H54 (cell line): ENCODE results near the gene FCN2.

Experiments used
- DNase-seq: peaks from one replicate; pipeline ENCODE4 v3.0.0; 2011; ENCODE audit warnings: low spot score, mixed read lengths; ENCODE audit not compliant: insufficient read length
- FAIRE-seq: peaks from 3 replicates; lab custom pipeline; 2011; peaks lifted over from hg19 to GRCh38; lab: Jason Lieb, UNC
- POLR2A ChIP-seq: IDR thresholded peaks from 2 replicates; pipeline ENCODE4 v1.6.1; 2011; ENCODE audit warnings: low read depth, mild to moderate bottlenecking, low read length

Gene FCN2

DNA sequence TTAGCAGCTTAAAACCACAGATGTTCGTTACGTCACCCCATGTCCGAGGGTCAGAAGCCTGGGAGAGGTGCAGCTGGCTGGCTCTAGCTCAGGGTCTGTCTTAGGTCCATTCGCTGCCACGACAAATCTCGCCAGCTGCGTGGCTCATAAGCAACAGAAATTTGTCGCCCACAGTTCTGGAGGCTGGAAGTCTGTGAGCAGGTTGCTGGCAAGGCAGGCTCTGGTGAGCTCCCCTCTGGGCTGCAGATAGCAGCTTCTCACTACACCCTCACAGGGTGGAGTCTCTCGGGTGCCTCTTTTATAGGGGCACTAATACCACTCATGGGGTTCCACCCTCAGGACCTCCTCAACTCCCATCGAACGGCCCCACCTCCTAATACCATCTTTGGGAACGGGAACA is 40.1 kb upstream of the FCN2 start:
- TF ChIP-seq POLR2A: no peak
- DNase-seq: no peak
- FAIRE-seq: no peak

DNA sequence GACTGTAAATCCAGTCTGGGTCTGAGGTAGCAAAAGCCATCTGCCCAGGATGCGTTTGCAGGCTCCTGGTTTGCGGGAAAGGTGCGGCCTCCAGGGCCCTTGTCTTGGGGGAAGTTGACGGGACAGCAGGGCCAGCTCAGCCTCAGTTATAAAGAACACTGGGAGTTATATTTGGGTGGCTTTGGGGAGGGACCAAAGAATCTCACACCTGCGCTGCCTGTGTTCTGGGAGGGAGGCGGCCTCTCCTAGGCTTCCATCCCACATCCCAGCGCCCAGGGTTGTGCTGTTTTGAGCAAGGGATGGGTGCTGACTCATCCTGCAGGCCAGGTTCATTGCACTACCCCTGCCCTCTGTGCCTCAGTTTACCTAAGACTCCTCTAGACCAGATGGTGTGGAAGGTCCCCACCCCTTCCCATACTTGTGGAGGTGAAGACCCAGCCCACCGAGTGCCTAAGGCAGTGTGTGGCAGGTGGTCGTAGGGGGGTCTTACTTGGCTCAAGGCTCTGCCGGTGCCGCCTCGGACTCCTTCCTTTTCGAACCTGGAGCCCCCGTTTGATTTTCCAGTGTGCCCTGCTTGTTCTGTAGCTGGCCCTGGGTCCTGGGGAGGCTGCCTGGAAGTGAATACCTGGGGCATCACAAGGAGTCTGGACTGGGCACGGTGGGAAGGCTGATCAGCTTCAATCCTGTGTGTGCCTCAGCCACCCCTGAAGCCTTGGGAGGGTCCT is 39.3 kb upstream of the FCN2 start:
- DNase-seq (no peak), FAIRE-seq (no peak)
- TF ChIP-seq POLR2A: no peak

DNA sequence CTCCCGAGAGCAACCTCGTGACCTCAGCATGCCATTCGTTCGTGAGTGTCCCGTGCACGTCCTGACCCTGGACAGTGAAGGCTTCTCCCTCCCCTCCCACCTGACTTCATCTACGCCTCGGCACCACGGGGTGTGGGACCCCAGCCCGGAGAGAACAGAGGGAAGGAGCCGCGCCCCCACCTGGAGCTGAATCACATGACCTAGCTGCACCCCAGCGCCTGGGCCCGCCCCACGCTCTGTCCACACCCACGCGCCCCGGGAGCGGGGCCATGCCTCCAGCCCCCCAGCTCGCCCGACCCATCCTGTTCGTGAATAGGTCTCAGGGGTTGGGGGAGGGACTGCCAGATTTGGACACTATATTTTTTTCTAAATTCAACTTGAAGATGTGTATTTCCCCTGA is 38.3 kb upstream of the FCN2 start:
- TF ChIP-seq POLR2A: no peak
- FAIRE-seq: no peak
- no peak for DNase-seq

DNA sequence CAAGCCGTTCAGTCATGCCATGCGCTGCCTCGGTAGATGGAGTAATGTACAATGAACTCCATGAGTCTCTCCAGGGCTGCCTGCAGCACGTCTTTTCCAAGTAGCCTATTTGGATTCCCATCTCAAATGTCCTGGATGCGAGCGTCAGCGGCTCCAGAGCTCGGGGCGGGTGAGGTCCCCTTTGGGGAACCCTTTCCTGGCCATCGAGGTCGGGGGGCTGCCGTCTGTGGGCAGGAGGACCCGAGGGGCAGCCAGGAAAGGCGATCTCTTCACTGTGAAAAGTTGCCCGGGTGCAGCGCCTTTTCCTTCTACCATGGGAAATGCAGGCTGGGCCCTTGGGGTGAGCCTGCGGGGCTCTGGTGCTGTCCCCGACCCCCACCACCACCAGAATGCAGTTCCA is 36.9 kb upstream of the FCN2 start:
- DNase-seq (no peak), FAIRE-seq (no peak)
- no peak for TF ChIP-seq POLR2A

DNA sequence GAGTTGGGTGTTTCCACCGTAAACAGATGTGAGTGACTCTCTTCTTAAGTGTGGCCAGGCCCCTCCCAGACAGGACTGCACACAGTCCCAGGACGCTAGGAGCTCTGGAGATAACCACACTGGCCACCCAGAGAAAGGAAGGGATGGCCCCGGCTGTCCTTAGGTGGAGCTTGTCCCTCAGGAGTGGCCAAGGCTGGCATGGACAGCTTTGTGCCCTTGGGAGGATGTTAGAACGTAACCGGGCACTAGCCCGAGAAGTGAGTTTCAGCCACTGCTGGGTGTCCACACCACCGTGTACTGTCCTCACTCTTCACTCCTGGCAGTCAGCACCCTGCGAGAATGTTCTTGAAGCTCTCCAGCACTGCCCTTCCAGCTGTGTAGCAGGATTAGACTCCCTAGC is 35.8 kb upstream of the FCN2 start:
- no peak for TF ChIP-seq POLR2A
- no peak for FAIRE-seq
- no peak for DNase-seq

DNA sequence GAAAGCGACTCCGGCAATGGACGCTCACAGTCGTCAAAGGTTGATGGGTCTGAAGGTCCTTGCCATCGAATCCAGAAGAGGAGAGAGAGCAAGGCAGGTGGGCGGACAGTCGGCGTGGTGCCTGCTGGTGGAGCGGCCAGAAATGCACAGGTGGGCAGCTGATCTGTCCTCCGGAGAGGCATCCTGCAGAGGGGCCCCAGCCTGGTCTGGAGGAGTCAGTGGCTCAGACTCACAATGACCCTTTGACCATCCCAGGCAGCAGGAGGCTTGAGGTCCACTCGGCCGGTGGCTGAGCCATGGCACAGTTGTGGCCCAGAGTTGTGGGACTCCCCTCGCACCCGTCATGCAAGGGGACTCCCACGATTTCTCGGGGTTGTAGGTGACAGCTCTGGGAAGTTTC is 34.4 kb upstream of the FCN2 start:
- FAIRE-seq: no peak
- no peak for DNase-seq
- no peak for TF ChIP-seq POLR2A

DNA sequence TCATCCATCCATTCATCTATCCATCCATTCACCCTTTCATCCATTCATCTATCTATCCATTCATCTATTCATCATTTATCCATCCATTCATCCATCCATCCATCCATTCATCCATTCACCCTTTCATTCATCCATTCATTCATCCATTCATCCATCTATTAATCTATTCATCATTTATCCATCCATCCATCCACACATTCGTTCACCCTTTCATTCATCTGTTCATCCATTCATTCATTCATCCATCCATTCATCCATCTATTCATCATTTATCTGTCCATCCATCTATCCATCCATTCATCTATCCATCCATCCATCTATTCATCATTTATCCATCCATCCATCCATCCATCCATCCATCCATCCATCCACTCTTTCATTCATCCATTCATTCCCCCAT is 33.9 kb upstream of the FCN2 start:
- no peak for TF ChIP-seq POLR2A
- DNase-seq (no peak), FAIRE-seq (no peak)

DNA sequence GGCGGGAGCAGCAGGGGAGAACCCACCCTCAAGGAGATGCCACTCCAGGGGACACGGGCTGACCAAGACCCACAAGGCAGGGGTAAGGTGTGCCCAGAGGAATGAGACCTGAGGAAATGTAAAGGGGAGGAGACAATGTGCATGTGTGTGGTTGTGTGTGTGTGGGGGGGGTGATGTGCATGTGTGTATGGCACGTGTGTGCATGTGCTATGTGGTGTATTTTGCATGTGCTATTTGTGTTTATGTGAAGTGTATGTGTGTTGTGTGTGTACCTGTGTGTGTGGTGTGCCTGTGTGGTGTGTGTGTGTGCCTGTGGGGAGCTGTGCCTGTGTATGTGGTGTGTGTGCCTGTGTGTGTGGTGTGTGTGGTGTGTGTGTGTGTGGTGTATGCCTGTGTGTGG is 33.5 kb upstream of the FCN2 start:
- FAIRE-seq: no peak
- TF ChIP-seq POLR2A: no peak

DNA sequence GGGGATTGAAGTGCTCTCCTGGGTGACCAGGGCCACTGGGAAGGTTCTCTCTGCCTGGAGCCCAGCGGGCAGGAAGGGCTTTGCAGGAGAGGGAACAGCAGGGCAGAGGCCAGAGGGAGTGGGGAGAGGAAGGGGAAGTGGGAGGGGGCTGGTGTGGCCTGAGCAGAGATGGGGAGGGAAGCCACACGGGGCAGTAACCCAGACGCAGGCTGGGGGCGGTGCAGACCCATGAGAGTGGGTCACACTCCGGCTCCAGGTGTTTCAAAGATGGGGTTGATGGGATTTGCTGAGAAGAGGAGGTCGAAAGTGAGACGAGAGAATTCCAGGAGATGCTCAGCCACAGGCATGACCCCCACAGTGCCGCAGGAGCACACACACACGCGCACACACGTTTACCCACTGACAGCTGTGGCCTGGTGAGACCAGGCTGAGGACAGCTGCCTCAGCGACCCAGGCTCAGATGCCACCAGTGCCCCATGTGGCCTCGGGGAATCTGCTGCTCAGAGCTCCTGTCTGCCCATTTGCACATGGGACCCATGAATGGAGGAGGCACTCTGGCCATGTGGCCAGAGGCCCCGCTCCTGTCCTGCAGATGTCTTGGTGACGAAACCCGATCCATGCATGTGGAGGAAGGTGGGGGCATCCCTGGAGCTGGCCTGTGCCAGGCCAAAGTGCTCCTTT is 32.7 kb upstream of the FCN2 start:
- FAIRE-seq: no peak

More for the DNA sequence above, 33.5 kb upstream of the FCN2 start:
- DNase-seq: no peak

DNA sequence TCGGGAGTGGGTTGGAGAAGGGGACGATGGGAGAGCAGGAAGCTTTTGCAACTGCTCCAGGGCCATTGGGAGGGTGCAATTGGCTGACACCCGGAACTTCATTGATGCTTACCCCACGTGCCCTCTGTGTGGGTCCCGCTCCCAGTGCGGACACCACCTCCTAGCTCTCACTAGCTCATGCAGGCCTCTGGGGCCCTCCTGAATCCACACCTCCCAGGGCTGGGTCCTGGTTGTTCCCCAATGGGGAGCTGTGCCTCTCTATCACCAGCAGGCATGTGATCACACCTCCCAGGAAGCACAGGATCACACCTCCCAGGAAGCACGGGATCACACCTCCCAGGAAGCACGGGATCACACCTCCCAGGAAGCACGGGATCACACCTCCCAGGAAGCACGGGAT is 32.1 kb upstream of the FCN2 start:
- no peak for FAIRE-seq
- no peak for DNase-seq
- TF ChIP-seq POLR2A: no peak

More for the DNA sequence above, 32.7 kb upstream of the FCN2 start:
- no peak for TF ChIP-seq POLR2A
- DNase-seq: no peak

DNA sequence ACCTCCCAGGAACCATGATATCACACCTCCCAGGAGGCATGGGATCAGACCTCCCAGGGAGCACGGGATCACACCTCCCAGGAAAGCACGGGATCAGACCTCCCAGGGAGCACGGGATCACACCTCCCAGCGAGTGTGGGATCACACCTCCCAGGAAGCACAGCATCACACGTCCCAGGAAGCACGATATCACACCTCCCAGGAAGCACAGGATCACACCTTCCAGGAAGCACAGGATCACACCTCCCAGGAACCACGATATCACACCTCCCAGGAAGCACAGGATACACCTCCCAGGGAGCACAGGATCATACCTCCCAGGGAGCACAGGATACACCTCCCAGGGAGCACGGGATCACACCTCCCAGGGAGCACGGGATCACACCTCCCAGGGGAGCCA is 30.0 kb upstream of the FCN2 start:
- DNase-seq: no peak
- no peak for TF ChIP-seq POLR2A
- FAIRE-seq: no peak

DNA sequence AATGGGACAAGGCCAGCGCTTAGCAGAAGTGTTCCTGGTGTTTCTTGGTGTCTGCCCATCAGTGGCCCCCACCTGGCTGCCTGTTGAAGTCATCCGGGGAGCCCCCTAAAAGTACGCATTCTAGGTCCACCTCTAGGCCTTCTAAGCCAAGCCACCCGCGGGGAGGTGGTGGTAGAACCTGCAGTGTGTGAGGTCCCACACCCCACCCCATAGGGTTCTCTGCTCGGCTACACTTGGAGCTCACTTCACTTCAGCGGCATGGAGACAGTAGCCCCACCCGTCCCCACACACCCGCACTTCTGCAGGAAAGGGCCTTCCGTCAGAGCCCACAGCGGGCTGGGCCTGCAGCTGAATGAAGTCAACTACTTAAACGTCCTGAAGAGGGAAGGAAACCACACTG is 29.6 kb upstream of the FCN2 start:
- no peak for DNase-seq
- TF ChIP-seq POLR2A: no peak
- FAIRE-seq: no peak

DNA sequence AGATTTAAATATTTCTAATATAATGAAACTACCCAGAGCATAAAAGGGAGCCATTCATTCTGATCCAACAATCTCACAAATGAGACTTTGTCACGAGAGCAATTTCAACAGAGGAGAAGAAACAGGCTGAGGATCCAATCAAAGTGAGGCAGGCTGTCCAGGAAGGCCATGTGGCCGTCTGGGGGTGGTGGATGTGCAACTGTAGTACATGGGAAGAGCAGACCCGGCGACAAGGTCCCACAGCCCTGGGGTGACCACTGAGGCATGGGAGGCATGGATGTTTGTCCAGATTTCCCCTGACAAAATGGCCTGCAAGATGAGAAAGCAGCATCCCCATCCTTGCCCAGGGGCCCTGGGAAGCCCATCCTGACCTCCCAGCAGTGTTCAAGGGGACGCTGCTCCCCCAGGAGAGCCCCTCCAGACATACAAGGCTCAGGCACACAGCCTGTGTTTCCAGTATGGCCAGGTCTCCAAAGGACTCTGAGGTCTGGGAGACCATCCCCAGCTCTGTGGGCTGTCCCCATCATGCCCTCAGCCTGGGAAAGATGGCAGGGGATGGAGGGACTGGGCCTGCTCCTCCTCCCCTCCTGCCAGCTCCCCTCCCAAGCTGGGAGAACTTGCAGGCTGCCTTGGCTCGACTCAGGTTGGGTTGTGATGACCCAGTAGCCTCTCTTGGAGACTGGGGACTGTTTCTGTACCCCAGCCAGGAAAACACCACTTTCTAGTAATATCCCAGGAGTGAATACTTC is 27.5 kb upstream of the FCN2 start:
- no peak for DNase-seq
- no peak for FAIRE-seq
- TF ChIP-seq POLR2A: no peak

DNA sequence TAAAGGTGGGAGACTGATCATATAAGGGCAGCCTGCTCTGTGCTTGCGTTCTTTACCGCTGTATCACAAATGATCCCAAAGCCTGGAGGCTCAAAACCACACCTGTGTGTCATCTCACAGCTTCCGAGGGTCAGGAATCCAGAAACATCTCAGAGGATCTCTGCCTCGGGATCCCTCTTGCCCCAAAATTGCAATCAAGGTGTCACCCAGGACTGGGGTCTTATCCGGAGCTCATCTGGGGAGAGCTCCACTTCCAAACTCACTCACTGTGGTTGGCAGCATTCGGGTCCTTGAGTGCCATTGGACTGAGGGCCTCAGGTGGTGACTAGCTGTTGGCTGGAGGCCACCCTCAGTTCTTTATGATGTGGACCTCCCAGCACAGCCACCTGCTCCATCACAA is 26.7 kb upstream of the FCN2 start:
- TF ChIP-seq POLR2A: no peak
- DNase-seq (no peak), FAIRE-seq (no peak)
